ENCODE results near the gene MLEC. TPM values are rescaled to one million over a fixed set of nuclear protein-coding genes. Genes with fewer than 3 reads are reported as not detected.

MLEC gene, protein sequence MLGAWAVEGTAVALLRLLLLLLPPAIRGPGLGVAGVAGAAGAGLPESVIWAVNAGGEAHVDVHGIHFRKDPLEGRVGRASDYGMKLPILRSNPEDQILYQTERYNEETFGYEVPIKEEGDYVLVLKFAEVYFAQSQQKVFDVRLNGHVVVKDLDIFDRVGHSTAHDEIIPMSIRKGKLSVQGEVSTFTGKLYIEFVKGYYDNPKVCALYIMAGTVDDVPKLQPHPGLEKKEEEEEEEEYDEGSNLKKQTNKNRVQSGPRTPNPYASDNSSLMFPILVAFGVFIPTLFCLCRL
- total RNA-seq (2014; rRNA removed; shearing (Covaris generic)) (79.3 and 79.4 TPM in 2 replicates), polyA plus RNA-seq (2016; fragmentation: Nextera tagmentation; extraction: Ambion mirVana) (114 and 119 TPM in 2 replicates)

DNA sequence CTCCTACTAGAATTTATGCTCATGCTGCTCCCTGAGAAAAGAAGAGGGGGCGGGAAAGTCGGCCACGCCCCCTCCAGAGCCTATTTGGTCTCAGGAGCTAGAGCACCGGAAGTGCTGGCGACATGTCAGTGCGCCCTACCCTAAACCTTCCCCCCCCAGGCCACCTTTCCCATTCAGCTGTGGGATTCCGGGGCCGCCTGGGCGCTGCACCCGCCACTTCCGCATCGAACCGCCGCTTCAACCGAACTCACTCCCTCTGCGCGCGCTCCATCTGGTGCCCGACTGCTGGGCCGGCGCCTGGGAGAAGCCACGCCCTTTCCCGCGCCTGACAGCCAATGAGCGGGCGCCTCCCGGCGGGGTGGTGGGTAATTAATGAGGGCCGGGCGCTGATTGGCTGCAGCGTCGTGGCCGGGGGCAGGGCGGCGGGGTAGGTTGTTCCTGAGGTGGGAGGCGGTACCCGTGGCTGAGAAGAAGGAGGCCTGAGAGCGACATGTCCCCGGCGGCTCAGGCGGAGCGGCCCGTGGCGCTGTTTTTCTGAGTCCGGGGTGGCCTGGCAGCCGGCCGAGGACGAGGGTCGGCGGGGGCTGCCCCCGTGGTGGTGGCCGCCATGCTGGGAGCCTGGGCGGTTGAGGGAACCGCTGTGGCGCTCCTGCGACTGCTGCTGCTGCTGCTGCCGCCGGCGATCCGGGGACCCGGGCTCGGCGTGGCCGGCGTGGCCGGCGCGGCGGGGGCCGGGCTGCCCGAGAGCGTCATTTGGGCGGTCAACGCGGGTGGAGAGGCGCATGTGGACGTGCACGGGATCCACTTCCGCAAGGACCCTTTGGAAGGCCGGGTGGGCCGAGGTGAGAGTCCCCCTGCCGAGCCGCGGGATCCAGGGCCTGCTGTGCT, at the start of gene MLEC:
TSS of gene MLEC (plus strand) at position 460 of the 888 bp plus-strand sequence. CDS start at position 608, 148 bp downstream.
- Histone ChIP-seq H2AFZ (peak within 1 kb of the TSS; percentile 92), H3K27ac (peak within 1 kb of the TSS; percentile 96), H3K4me1 (ENCODE audit: insufficient read depth) (peaks cover 14% of the 10 kb centered on the region), H3K4me2 (ENCODE audit: unreplicated experiment) (peak within 1 kb of the TSS; percentile 97), H4K20me1 (ENCODE audit: insufficient read depth) (0 out of 2 replicates have a peak, but pooled peaks cover 5% of the 10 kb centered on the region), H3K9ac (peak within 1 kb of the TSS; percentile 94), H3K9me2 (ENCODE audit: insufficient read depth) (no peaks in the 10 kb centered on the region), H3K9me3 (ENCODE audit: low read depth) (no peaks in the 10 kb centered on the region), H3K36me3 (ENCODE audit: low read depth) (no peaks in the 10 kb centered on the region), H3K4me3 (peak within 1 kb of the TSS; percentile 91), H3K79me2 (ENCODE audit: insufficient read depth) (peaks cover 46% of the 10 kb centered on the region), H3K27me3 (replicated peaks; ENCODE audit: insufficient read depth) (no peaks in the 10 kb centered on the region), H3F3A (ENCODE audit: insufficient read depth) (peaks cover 17% of the 10 kb centered on the region)
- WGBS, 2 experiments (ENCODE audit: low coverage in 1 of 2, low lambda C conversion rate in 2 of 2, missing lambda C conversion rate in 2 of 2) = 1% methylated on average over 65 to 67 of the region's 84 CpGs
- DNase-seq = peak; percentile 99
- TF ChIP-seq EZH2phosphoT487 (IDR thresholded peaks at IDR 0.05; ENCODE audit: insufficient read depth, low read depth) = no peak
- no peak for TF ChIP-seq EZH2 (IDR thresholded peaks at IDR 0.05; ENCODE audit: insufficient read depth, poor library complexity, severe bottlenecking)
- in situ Hi-C loops (cut with MboI) = no loop called here

DNA sequence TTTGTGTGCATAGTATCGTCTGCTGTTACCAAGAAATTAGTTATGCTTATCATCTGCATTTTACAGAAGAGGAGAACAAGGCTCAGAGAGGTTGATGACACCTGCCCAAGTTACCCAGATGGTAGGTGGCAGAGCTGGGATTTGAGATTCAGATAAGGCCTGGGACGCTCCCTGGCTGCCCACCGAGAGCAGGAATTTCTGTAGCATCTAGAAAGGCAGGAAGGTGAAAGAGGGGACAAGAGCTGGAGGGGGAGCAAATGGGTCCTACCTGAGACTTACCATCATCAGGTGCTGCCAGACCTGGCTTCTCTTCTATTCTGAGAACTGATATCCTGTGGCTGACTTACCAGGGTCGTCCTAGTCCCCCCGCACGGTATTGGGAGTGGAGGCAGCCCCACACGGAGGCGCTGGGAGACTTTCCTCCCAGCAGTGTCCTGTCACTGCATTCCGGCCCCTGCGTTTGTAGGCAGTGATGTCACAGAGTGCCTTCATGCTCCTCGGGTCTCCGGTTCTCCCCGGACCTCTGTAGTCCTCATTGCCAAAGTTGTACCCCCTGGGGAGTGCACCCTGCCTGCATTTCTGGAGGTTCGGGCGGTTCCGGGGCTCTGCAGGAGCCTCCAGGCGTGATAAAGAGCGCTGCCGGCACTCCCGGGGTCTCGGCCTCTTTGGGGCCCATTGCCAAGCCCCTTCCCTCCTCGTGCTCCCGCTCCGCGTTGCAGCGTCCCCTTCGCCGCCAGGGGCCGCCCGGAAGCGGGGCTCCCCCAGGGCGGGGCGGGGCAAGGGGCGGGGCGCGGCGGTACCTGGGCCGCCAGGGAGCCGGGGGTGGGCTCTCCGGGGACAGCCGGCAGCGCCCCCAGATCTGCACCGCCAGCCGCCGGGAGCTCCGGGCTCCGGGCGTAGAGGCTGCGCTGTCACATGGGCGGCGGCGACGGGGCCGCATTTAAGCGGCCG, 46.9 kb upstream of the MLEC start, which contains the start of gene CABP1:
TSS of gene CABP1 (plus strand) at position 856 of the 951 bp plus-strand sequence. CDS start at position 916, 60 bp downstream.
- no peaks in the 10 kb centered on the region for H3K9me2 ChIP-seq (ENCODE audit: insufficient read depth)
- no peaks in the 10 kb centered on the region for H3K4me1 ChIP-seq (ENCODE audit: insufficient read depth)
- H3K79me2 ChIP-seq (ENCODE audit: insufficient read depth) = no peaks in the 10 kb centered on the region
- H3K27ac ChIP-seq = no peak within 1 kb of the TSS
- TF ChIP-seq EZH2 (IDR thresholded peaks at IDR 0.05; ENCODE audit: insufficient read depth, poor library complexity, severe bottlenecking) = peak; percentile 93
- TF ChIP-seq EZH2phosphoT487 (IDR thresholded peaks at IDR 0.05; ENCODE audit: insufficient read depth, low read depth) = no peak
- in situ Hi-C loops (cut with MboI) = no loop called here
- H4K20me1 ChIP-seq (ENCODE audit: insufficient read depth) = no peaks in the 10 kb centered on the region
- H3K27me3 ChIP-seq (replicated peaks; ENCODE audit: insufficient read depth) = peaks cover 45% of the 10 kb centered on the region
- WGBS, 2 experiments (ENCODE audit: low coverage in 1 of 2, low lambda C conversion rate in 2 of 2, missing lambda C conversion rate in 2 of 2) = 16 to 18% methylated on average over 33 to 34 of the region's 56 CpGs
- H3K9me3 ChIP-seq (ENCODE audit: low read depth) = no peaks in the 10 kb centered on the region
- no peak within 1 kb of the TSS for H3K9ac ChIP-seq
- DNase-seq = no peak
- peak within 1 kb of the TSS; percentile 44 for H3K4me3 ChIP-seq
- no peaks in the 10 kb centered on the region for H3K36me3 ChIP-seq (ENCODE audit: low read depth)
- peak within 1 kb of the TSS; percentile 9 for H3K4me2 ChIP-seq (ENCODE audit: unreplicated experiment)
- no peaks in the 10 kb centered on the region for H3F3A ChIP-seq (ENCODE audit: insufficient read depth)
- no peak within 1 kb of the TSS for H2AFZ ChIP-seq

DNA sequence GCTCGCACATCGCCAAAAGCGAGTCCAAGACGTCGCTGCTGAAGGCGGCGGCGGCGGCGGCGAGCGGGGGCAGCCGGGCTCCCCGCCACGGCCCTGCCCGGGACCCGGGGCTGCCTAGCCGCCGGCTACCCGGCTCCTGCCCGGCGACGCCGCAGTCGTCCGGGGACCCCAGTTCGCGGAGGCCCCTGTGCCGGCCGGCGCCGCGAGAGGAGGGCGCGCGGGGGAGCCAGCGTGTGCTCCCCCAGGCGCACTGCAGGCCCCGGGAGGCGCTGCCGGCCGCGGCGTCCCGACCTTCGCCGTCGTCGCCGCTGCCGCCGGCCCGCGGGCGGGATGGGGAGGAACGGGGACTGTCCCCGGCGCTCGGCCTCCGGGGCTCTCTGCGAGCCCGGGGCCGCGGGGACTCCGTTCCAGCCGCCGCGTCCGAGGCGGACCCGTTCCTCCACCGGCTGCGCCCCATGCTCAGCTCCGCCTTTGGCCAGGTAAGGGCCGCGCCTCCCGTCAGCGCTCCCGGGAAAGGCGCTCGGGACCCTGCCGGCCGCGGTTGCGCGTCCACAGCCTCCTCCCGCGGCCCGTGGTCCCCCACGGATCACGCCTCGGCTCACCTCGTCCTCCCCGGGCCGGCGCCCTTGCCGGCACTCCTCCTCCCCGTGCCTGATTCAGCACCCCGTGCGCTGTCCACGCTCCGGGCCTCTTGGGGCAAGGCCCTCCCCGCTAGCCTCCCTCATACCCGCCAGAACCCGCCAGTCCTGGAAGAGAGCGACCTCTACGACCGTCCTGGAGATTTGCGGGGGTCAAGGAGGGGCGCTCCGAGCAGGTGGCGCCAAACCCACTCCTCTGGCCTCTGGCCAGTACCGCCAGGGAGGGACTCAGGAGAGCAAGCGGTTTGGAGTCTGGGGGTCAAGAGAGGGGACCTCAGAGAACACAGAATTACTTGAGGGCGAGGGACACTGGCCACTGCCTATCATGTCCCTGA, 45.8 kb upstream of the MLEC start:
- H3K9ac ChIP-seq = no peak overlapping the region
- H4K20me1 ChIP-seq (ENCODE audit: insufficient read depth) = no peaks in the 10 kb centered on the region
- in situ Hi-C loops (cut with MboI) = no loop called here
- no peaks in the 10 kb centered on the region for H3K4me1 ChIP-seq (ENCODE audit: insufficient read depth)
- WGBS, 2 experiments (ENCODE audit: low coverage in 1 of 2, low lambda C conversion rate in 2 of 2, missing lambda C conversion rate in 2 of 2) = 3% methylated on average over 64 to 70 of the region's 115 CpGs
- no peaks in the 10 kb centered on the region for H3F3A ChIP-seq (ENCODE audit: insufficient read depth)
- no peaks in the 10 kb centered on the region for H3K9me2 ChIP-seq (ENCODE audit: insufficient read depth)
- DNase-seq = peak; percentile 73
- H3K36me3 ChIP-seq (ENCODE audit: low read depth) = no peaks in the 10 kb centered on the region
- H3K9me3 ChIP-seq (ENCODE audit: low read depth) = no peaks in the 10 kb centered on the region
- TF ChIP-seq EZH2 (IDR thresholded peaks at IDR 0.05; ENCODE audit: insufficient read depth, poor library complexity, severe bottlenecking) = peak; percentile 54
- TF ChIP-seq EZH2phosphoT487 (IDR thresholded peaks at IDR 0.05; ENCODE audit: insufficient read depth, low read depth) = 0 out of 2 replicates have a peak, but pooled peaks have one; percentile 19
- H3K27me3 ChIP-seq (replicated peaks; ENCODE audit: insufficient read depth) = peaks cover 56% of the 10 kb centered on the region
- peak overlapping the region; percentile 44 for H3K4me3 ChIP-seq
- peak overlapping the region; percentile 9 for H3K4me2 ChIP-seq (ENCODE audit: unreplicated experiment)
- no peak overlapping the region for H3K27ac ChIP-seq
- H2AFZ ChIP-seq = no peak overlapping the region
- H3K79me2 ChIP-seq (ENCODE audit: insufficient read depth) = no peaks in the 10 kb centered on the region
